ENCODE data around the gene CDK5R1. TPM values are rescaled to one million over a fixed set of nuclear protein-coding genes. Genes with fewer than 3 reads are reported as not detected.
A peak's percentile ranks its signal among the peaks of the same experiment; 100 is the strongest.
"Not testable (repeated sequence)": the region's sequence is repeated elsewhere in the genome, so short reads cannot be mapped to it uniquely, and the experiment has no call there.

Gene CDK5R1
- total RNA-seq, result 6.1 and 7.1 TPM in 2 replicates

DNA sequence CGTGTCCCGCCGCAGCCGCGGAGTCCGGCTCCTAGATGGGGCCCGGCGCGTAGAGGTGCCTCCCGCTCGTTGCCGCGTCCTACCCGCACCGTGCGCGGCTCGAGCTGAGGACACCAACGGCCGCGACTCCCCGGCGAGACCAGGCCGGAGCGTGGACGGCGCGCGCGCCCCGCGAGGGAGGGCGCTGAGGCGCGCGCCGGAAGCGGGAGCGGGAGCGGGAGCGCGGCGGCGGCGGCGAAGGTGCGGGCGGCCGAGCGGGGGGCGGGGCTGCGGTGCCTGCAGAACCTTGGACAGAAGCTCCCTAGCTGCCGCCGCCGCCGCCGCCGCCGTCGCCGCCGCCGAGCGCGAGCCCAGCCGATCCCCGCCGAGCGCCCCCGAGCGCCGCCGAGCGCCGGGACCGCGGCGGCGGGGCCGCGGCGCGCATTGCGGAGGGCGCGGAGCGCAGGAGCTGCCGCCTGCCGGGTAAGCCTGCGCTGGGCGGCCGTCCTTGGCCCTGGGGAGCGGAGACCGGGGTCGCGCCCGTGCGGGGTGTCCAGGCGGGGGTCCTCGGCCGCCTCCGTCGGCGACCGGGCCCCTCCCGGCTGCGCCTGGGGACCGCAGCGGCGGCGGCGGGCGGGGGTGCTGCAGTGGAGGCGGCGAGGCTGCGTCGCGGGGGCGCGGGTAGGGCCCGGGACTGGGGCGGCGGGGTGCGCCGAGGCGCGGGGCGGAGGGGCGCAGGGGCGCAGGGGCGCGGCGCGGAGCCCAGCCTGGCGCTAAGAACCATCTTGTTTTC lies at the start of gene CDK5R1:
Gene CDK5R1 (plus strand): TSS at position 293 of the 772 bp plus-strand sequence. CDS start 628 bp downstream, outside the sequence.
- H3K36me3 Mint-ChIP-seq (ENCODE audit: low read depth), result peaks cover 23% of the 10 kb centered on the region
- no peaks in the 10 kb centered on the region for H3K9me3 Mint-ChIP-seq
- intact Hi-C loops (cut with micrococcal nuclease), result loop anchor here (1.0 to 10.0 kb wide), 6 partner anchors 16 to 388 kb away; partner anchors contain the start of genes MYO1D and PSMD11
- peaks cover 3% of the 10 kb centered on the region for H3K27me3 Mint-ChIP-seq (ENCODE audit: insufficient read depth)
- peak; percentile 66 for DNase-seq (ENCODE audit: low spot score)
- peak within 1 kb of the TSS; percentile 65 for H3K27ac Mint-ChIP-seq
- peak within 1 kb of the TSS; percentile 80 for H3K4me3 Mint-ChIP-seq
- H3K4me1 Mint-ChIP-seq (ENCODE audit: low read depth), result peaks cover 24% of the 10 kb centered on the region

DNA sequence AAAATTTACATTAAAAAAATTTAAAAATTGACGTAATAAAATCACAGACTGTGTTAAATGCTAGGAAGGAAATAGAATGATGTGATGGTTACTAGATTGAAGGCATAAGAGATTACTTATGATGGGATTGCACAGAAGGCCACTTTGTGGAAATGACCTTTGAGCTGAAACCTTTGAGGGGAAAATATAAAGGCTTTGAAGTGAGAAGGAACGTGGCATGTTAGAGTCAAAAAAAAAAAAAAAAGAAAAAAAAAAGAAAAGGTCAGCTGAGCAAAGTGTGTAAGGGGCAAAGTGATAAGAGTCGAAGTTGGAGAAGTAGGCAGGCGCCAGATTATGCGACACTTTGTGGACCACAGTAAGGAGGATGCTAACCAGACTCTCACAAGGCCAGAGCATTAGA lies 46.1 kb upstream of the CDK5R1 start:
- intact Hi-C loops (cut with micrococcal nuclease), result loop anchor here (5.0 kb wide), 1 partner anchor 433 kb away; the partner anchor contains the start of gene LRRC37B
- H3K36me3 Mint-ChIP-seq (ENCODE audit: low read depth), result peaks cover 6% of the 10 kb centered on the region
- H3K27ac Mint-ChIP-seq, result no peak overlapping the region
- H3K27me3 Mint-ChIP-seq (ENCODE audit: insufficient read depth), result peaks cover 10% of the 10 kb centered on the region
- H3K4me1 Mint-ChIP-seq (ENCODE audit: low read depth), result peaks cover 9% of the 10 kb centered on the region
- no peak overlapping the region for H3K4me3 Mint-ChIP-seq
- H3K9me3 Mint-ChIP-seq, result no peaks in the 10 kb centered on the region
- no peak for DNase-seq (ENCODE audit: low spot score)

DNA sequence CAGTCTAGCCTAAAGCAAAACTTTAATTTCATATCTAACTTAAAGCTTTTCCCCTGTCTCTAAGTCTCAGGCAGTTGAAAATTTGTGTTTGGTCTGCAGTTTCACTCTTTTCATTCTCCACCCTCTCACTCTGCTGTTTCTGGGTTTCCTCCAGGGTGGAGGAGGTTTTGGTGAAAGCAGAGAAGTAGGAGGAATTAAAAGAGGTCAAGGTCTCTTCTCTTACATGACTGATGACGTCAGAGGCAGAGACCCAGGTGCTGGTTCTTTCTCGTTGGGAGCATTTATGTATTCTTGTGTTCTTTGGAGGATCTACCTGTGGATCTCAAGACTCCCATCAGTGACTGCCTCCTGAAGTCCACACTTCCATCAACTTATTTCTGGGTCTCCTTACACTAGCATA lies 44.9 kb upstream of the CDK5R1 start:
- Mint-ChIP-seq H3K36me3 (ENCODE audit: low read depth) (peaks cover 13% of the 10 kb centered on the region), H3K27ac (no peak overlapping the region), H3K4me3 (no peak overlapping the region), H3K27me3 (ENCODE audit: insufficient read depth) (peaks cover 10% of the 10 kb centered on the region), H3K4me1 (ENCODE audit: low read depth) (peaks cover 21% of the 10 kb centered on the region), H3K9me3 (no peaks in the 10 kb centered on the region)
- intact Hi-C loops (cut with micrococcal nuclease), result loop anchor here (5.0 kb wide), 1 partner anchor 435 kb away; the partner anchor contains the start of gene LRRC37B
- no peak for DNase-seq (ENCODE audit: low spot score)

DNA sequence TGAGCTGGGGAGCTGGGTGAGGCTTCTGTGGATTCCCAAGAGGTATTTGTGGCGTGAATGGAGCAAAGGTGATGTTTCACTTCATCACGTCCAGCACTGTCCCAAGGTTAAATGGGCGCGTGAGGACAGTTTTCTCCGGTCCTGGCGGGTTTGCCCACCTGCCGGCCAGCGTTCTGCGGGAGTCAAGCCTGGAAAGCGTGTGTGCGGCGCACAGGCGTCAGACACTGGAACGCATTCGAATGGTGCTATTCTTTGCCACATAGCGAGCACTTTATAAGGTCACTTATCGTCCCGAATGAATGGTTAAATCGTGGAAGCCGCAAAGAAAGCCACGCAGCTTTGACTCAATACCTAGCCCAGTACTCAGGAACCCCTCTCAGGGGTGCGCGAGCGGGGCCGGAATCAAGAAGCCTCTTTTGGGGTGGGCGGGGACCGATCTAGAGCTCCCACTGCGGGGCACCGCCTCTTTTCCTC lies 42.9 kb upstream of the CDK5R1 start:
- intact Hi-C loops (cut with micrococcal nuclease), result loop anchor here (1.0 to 5.0 kb wide), 7 partner anchors 17 to 437 kb away; partner anchors contain the start of genes LRRC37B and ZNF207
- Mint-ChIP-seq H3K4me3 (peak overlapping the region; percentile 94), H3K36me3 (ENCODE audit: low read depth) (peaks cover 22% of the 10 kb centered on the region), H3K9me3 (no peaks in the 10 kb centered on the region), H3K27ac (peak overlapping the region; percentile 88), H3K27me3 (ENCODE audit: insufficient read depth) (peaks cover 5% of the 10 kb centered on the region), H3K4me1 (ENCODE audit: low read depth) (peaks cover 28% of the 10 kb centered on the region)
- DNase-seq (ENCODE audit: low spot score), result no peak

DNA sequence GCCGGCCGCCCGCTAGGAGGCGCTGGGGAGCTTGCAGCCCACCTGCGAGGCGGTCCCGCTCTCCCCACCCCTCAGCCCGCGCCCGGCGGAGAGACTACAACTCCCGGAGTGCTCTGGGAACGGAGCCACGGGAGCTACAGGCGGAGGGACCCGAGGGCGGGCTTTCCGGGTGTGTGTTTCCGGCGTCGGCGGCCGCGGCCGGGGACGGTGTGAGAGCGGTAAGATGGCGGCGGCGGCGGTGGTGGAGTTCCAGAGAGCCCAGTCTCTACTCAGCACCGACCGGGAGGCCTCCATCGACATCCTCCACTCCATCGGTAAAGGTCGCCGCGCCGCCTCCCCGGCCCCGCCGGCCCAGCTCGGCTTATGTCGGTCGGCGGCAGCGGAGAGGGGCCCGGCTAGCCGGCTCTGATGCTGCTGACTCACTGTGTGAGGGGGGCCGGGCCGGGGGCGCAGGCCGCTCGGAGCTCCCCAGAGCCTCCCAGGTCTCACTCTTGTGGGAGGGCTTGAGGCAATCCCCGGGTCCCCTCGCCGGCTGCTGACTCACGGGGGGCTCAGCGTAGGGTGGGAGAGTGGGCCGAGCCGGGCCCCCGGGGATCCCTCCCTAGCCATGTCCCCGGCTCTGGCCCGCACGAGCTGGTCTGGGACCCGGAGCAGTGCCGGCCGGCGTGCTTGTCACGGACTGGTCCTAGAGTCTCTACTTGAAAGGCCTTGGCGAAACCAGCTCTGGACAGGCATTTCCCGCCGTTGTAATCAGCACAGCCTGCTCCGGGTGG lies 42.3 kb upstream of the CDK5R1 start, which contains the start of gene PSMD11:
Gene PSMD11 (plus strand): TSS at position 210 of the 773 bp plus-strand sequence. CDS start 14 bp downstream, at position 224.
- intact Hi-C loops (cut with micrococcal nuclease), result loop anchor here (1.0 to 5.0 kb wide), 7 partner anchors 17 to 437 kb away; partner anchors contain the start of genes LRRC37B and ZNF207

DNA sequence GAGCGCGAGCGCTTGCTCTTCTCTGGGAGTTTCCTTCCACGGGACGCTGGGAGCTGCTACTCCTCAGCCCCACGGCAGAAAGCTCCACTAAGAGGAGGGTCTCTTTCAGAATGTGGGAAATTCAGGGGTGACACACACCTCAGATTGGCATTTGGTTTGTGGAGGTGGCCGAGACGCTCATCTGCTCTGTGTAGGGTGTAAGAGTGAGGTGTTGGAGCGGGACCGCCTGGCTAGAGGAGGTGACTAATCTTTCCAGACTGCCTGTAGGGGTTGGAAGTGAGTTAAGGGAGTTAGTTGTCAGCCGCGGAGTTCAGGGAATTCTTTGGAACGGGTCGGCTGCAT lies 41.7 kb upstream of the CDK5R1 start:
- Mint-ChIP-seq H3K9me3 (no peaks in the 10 kb centered on the region), H3K27me3 (ENCODE audit: insufficient read depth) (peaks cover 5% of the 10 kb centered on the region), H3K4me3 (peak overlapping the region; percentile 94), H3K36me3 (ENCODE audit: low read depth) (peaks cover 29% of the 10 kb centered on the region), H3K27ac (peak overlapping the region; percentile 86), H3K4me1 (ENCODE audit: low read depth) (peaks cover 28% of the 10 kb centered on the region)
- intact Hi-C loops (cut with micrococcal nuclease), result no loop called here
- peak; percentile 22 for DNase-seq (ENCODE audit: low spot score)

More for the DNA sequence above, 42.3 kb upstream of the CDK5R1 start, which contains the start of gene PSMD11:
- Mint-ChIP-seq H3K9me3 (no peaks in the 10 kb centered on the region), H3K27ac (peak within 1 kb of the TSS; percentile 88), H3K4me1 (ENCODE audit: low read depth) (peaks cover 28% of the 10 kb centered on the region), H3K36me3 (ENCODE audit: low read depth) (peaks cover 24% of the 10 kb centered on the region), H3K27me3 (ENCODE audit: insufficient read depth) (peaks cover 5% of the 10 kb centered on the region), H3K4me3 (peak within 1 kb of the TSS; percentile 94)
- DNase-seq (ENCODE audit: low spot score), result peak; percentile 98

DNA sequence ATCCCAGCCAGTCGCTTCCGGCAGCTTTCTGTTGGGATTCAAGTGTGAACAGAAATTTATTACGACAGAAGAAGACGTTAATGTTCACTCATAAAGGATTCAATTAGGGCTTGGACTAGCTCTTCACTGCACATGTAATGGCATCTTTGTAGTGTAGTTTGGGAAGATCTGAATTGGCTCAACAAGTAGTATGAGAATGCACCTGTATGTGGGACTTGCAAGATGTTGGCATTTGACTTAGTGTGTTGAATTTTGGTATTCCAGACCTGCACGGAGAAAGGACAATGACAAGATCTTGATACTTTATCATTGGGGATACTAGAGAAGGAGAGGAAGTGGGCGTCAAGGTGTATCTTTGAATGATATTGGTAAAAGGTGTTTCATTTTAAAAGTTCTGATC lies 41.3 kb upstream of the CDK5R1 start:
- peak overlapping the region; percentile 86 for H3K27ac Mint-ChIP-seq
- no peaks in the 10 kb centered on the region for H3K9me3 Mint-ChIP-seq
- DNase-seq (ENCODE audit: low spot score), result no peak
- H3K4me1 Mint-ChIP-seq (ENCODE audit: low read depth), result peaks cover 28% of the 10 kb centered on the region
- intact Hi-C loops (cut with micrococcal nuclease), result no loop called here
- H3K36me3 Mint-ChIP-seq (ENCODE audit: low read depth), result peaks cover 32% of the 10 kb centered on the region
- peak overlapping the region; percentile 94 for H3K4me3 Mint-ChIP-seq
- peaks cover 5% of the 10 kb centered on the region for H3K27me3 Mint-ChIP-seq (ENCODE audit: insufficient read depth)

DNA sequence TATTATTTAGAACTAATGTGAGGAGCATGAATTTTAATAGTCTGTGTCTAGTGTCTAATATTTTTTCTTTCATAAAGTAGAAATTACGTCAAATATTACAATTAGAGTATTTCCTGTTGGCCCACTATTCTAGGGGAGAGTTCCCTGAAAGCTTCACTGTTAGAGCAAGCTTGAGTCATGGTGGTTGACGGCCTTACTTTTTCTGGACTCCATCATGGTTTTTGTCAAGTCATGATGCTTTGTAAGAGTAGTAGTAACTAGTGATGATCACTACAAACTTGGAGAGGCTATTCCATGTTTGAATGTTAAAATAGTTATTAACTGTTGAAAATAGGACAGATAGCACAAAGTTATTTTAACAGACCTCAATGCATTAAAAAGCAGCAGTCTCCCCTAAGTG lies 40.8 kb upstream of the CDK5R1 start:
- peaks cover 35% of the 10 kb centered on the region for H3K36me3 Mint-ChIP-seq (ENCODE audit: low read depth)
- intact Hi-C loops (cut with micrococcal nuclease), result no loop called here
- no peaks in the 10 kb centered on the region for H3K9me3 Mint-ChIP-seq
- no peak overlapping the region for H3K27ac Mint-ChIP-seq
- peak overlapping the region; percentile 94 for H3K4me3 Mint-ChIP-seq
- no peak for DNase-seq (ENCODE audit: low spot score)
- H3K27me3 Mint-ChIP-seq (ENCODE audit: insufficient read depth), result peaks cover 5% of the 10 kb centered on the region
- peaks cover 28% of the 10 kb centered on the region for H3K4me1 Mint-ChIP-seq (ENCODE audit: low read depth)

DNA sequence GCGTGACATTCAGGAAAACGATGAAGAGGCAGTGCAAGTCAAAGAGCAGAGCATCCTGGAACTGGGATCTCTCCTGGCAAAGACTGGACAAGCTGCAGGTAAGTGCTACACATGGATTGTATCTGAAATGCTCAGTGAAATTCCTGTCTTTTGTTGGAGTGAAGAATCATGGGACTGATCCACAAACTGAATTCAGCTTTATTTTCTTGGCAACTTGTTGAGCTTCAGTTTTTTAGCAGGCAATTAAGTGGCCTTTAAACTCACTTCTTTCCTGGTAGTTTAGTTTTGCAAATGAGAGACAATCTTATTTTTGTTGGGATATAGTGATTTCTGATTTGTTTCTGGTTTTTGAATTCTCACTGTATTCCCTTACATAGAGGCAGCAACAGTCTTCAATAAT lies 39.8 kb upstream of the CDK5R1 start:
- Mint-ChIP-seq H3K4me3 (peak overlapping the region; percentile 94), H3K9me3 (no peaks in the 10 kb centered on the region), H3K36me3 (ENCODE audit: low read depth) (peaks cover 40% of the 10 kb centered on the region), H3K27ac (peak overlapping the region; percentile 22), H3K27me3 (ENCODE audit: insufficient read depth) (peaks cover 5% of the 10 kb centered on the region), H3K4me1 (ENCODE audit: low read depth) (peaks cover 28% of the 10 kb centered on the region)
- intact Hi-C loops (cut with micrococcal nuclease), result no loop called here
- DNase-seq (ENCODE audit: low spot score), result no peak

DNA sequence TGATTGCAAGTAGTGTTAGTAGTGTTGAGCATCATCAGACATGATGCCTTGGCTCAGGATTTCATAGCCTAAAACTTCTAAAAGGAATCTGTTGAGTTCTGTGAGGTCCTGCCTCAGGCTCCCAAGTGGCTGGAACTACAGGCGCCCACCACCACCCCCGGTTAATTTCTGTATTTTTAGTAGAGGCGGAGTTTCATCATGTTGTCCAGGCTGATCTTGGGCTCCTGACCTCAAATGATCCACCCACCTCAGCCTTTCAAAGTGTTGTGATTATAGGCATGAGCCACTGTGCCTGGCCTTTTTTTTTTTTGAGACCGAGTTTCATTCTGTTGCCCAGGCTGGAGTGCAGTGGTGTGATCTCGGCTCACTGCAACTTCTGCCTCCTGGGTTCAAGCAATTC lies 36.8 kb upstream of the CDK5R1 start:
- intact Hi-C loops (cut with micrococcal nuclease), result no loop called here

DNA sequence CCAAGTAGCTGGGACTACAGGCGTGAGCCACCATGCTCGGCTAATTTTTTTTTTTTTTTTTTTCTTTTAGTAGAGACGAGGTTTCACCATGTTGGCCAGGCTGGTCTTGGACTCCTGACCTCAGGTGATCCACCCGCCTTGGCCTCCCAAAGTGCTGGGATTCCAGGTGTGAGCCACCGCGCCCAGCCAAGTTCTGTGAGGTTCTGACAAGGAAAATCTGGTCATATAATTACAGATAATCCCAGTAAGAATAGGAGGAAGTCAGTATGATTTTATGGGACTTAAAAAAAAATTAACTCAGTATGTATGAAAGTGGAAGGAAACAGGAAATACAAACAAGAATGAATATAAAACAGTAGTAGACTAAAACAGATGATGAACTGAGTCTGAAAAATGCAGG lies 36.4 kb upstream of the CDK5R1 start:
- H3K4me3 Mint-ChIP-seq; intact Hi-C loops (cut with micrococcal nuclease); H3K27me3 Mint-ChIP-seq (ENCODE audit: insufficient read depth); DNase-seq (ENCODE audit: low spot score); H3K27ac Mint-ChIP-seq; H3K9me3 Mint-ChIP-seq: not testable (repeated sequence)
- Mint-ChIP-seq H3K4me1 (ENCODE audit: low read depth) (peaks cover 27% of the 10 kb centered on the region), H3K36me3 (ENCODE audit: low read depth) (peaks cover 67% of the 10 kb centered on the region)

More for the DNA sequence above, 36.8 kb upstream of the CDK5R1 start:
- Mint-ChIP-seq H3K9me3 (no peaks in the 10 kb centered on the region), H3K4me3 (no peak overlapping the region), H3K4me1 (ENCODE audit: low read depth) (peaks cover 25% of the 10 kb centered on the region), H3K27me3 (ENCODE audit: insufficient read depth) (no peaks in the 10 kb centered on the region), H3K36me3 (ENCODE audit: low read depth) (peaks cover 67% of the 10 kb centered on the region), H3K27ac (no peak overlapping the region)
- no peak for DNase-seq (ENCODE audit: low spot score)

DNA sequence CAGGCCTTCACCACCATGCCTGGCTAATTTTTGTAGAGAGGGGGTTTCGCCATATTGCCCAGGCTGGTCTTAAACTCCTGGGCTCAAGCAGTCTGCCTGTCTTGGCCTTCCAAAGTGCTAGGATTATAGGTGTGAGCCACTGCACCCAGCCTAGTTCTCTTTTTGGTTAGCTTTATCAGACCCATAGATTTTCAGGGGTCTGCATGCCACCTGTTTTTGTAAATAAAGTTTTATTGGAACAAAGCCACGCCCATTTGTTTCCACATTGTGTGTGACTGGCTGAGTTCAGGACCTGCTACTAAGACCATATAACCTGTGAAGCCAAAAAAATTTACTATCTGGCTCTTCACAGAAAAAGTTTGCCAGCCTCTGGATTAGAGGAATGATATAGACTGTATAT lies 34.9 kb upstream of the CDK5R1 start:
- no peak for DNase-seq (ENCODE audit: low spot score)
- H3K27ac Mint-ChIP-seq, result no peak overlapping the region
- H3K4me3 Mint-ChIP-seq, result no peak overlapping the region
- no peaks in the 10 kb centered on the region for H3K27me3 Mint-ChIP-seq (ENCODE audit: insufficient read depth)
- H3K4me1 Mint-ChIP-seq (ENCODE audit: low read depth), result peaks cover 12% of the 10 kb centered on the region
- H3K9me3 Mint-ChIP-seq, result no peaks in the 10 kb centered on the region
- H3K36me3 Mint-ChIP-seq (ENCODE audit: low read depth), result peaks cover 60% of the 10 kb centered on the region
- intact Hi-C loops (cut with micrococcal nuclease), result no loop called here

Data from activated T-helper 1 cell treated with anti-CD3 and anti-CD28 coated beads, Interleukin-12 subunit alpha, Interleukin-12 subunit beta, Interleukin-2, Interleukin-4 antibody, amounts not matched to agents 30 ng/mL and 10 ng/mL and 1 ng/mL, durations not matched to agents 14 hours and 24 hours and 36 hours (primary cell).